ENCODE results near the gene SYK. TPM values are rescaled to one million over a fixed set of nuclear protein-coding genes. Genes with fewer than 3 reads are reported as not detected.

SYK gene
- polyA plus RNA-seq, 1 of the 3 experiments (the other 2 are of a cell fraction), result not detected

DNA sequence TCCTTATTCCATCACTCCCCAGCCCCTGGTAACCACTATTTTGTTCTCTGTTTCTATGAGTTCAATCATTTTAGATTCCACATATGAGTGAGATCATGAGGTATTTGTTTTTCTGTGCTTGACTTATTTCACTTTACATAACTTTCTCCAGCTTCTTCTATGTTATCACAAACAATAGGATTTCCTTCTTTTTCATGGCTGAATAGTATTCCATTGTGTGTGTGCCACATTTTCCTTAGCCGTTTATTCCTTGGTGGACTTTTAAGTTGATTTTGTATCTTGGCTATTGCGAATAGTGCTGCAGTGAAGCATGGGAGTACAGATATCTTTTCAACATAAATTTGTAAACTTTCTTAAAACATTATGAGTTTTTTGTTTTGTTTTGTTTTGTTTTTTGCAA lies 15.1 kb downstream of the SYK start:
- ChIA-PET POLR2A (no interaction called here), CTCF (interaction anchor here (0.8 kb wide), 1 partner anchor 61 kb away, joined by 3 read pairs; no protein-coding TSS in a partner anchor)
- Histone ChIP-seq H2AFZ (ENCODE audit: low read depth) (no peak overlapping the region), H3K79me2 (ENCODE audit: insufficient read depth) (no peaks in the 10 kb centered on the region), H3K9ac (no peak overlapping the region), H3K36me3 (replicated peaks in 1 of 2; ENCODE audit: control insufficient read depth in 1 of 2, insufficient read depth in 2 of 2, low read length in 1 of 2) (no peaks in the 10 kb centered on the region), H3K27me3 (ENCODE audit: insufficient read depth) (no peaks in the 10 kb centered on the region), H3K4me3 (ENCODE audit: low read depth in 2 of 2, low read length in 1 of 2) (no peak overlapping the region), H4K20me1 (ENCODE audit: insufficient read depth) (no peaks in the 10 kb centered on the region), H3K27ac (ENCODE audit: low read depth in 2 of 2, low read length in 1 of 2) (no peak overlapping the region), H3K4me1 (ENCODE audit: control insufficient read depth in 1 of 2, insufficient read depth in 2 of 2, low read depth in 1 of 2, low read length in 1 of 2) (no peaks in the 10 kb centered on the region; a peak in 1 of 4 replicates), H3K9me2 (no peaks in the 10 kb centered on the region), H3F3A (replicated peaks; ENCODE audit: insufficient read depth) (no peaks in the 10 kb centered on the region), H3K9me3 (no peaks in the 10 kb centered on the region), H3K4me2 (no peak overlapping the region)
- WGBS (ENCODE audit: low lambda C conversion rate), result 34% methylated on average over 2 of the region's 2 CpGs
- DNase-seq, result no peak
- TF ChIP-seq, protein P1, sequence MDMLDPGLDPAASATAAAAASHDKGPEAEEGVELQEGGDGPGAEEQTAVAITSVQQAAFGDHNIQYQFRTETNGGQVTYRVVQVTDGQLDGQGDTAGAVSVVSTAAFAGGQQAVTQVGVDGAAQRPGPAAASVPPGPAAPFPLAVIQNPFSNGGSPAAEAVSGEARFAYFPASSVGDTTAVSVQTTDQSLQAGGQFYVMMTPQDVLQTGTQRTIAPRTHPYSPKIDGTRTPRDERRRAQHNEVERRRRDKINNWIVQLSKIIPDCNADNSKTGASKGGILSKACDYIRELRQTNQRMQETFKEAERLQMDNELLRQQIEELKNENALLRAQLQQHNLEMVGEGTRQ (IDR thresholded peaks at IDR 0.05; ENCODE audit: borderline replicate concordance, low read depth, low read length), result no peak
- TF ChIP-seq RCOR1 (IDR thresholded peaks at IDR 0.05; ENCODE audit: low read length) (no peak), SMC3 (IDR thresholded peaks at IDR 0.05; ENCODE audit: low read depth, low read length) (no peak), GATA2 (CRISPR knock-in tag; IDR thresholded peaks at IDR 0.05) (no peak), POLR2AphosphoS5 (IDR thresholded peaks at IDR 0.05; ENCODE audit: low read depth, low read length) (no peak), RAD21 (IDR thresholded peaks at IDR 0.05; ENCODE audit: low read length) (no peak), JUND (IDR thresholded peaks at IDR 0.05) (no peak), FOXM1 (IDR thresholded peaks at IDR 0.05; ENCODE audit: low read depth) (no peak), NFIC (IDR thresholded peaks at IDR 0.05; ENCODE audit: borderline replicate concordance) (no peak), FOXJ3 (CRISPR knock-in tag; IDR thresholded peaks at IDR 0.05) (no peak), FOSL2 (IDR thresholded peaks at IDR 0.05; ENCODE audit: borderline replicate concordance, low read depth) (no peak), MXI1 (IDR thresholded peaks at IDR 0.05; ENCODE audit: low read depth, low read length) (no peak), YY1 (IDR thresholded peaks at IDR 0.05; ENCODE audit: low read depth) (no peak), TCF12 (IDR thresholded peaks at IDR 0.05) (no peak)
- TF ChIP-seq, protein P2, sequence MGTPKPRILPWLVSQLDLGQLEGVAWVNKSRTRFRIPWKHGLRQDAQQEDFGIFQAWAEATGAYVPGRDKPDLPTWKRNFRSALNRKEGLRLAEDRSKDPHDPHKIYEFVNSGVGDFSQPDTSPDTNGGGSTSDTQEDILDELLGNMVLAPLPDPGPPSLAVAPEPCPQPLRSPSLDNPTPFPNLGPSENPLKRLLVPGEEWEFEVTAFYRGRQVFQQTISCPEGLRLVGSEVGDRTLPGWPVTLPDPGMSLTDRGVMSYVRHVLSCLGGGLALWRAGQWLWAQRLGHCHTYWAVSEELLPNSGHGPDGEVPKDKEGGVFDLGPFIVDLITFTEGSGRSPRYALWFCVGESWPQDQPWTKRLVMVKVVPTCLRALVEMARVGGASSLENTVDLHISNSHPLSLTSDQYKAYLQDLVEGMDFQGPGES (IDR thresholded peaks at IDR 0.05; ENCODE audit: low read depth, low read length), result no peak
- TF ChIP-seq, protein P3, sequence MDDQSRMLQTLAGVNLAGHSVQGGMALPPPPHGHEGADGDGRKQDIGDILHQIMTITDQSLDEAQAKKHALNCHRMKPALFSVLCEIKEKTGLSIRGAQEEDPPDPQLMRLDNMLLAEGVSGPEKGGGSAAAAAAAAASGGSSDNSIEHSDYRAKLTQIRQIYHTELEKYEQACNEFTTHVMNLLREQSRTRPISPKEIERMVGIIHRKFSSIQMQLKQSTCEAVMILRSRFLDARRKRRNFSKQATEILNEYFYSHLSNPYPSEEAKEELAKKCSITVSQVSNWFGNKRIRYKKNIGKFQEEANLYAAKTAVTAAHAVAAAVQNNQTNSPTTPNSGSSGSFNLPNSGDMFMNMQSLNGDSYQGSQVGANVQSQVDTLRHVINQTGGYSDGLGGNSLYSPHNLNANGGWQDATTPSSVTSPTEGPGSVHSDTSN (IDR thresholded peaks at IDR 0.05), result no peak

DNA sequence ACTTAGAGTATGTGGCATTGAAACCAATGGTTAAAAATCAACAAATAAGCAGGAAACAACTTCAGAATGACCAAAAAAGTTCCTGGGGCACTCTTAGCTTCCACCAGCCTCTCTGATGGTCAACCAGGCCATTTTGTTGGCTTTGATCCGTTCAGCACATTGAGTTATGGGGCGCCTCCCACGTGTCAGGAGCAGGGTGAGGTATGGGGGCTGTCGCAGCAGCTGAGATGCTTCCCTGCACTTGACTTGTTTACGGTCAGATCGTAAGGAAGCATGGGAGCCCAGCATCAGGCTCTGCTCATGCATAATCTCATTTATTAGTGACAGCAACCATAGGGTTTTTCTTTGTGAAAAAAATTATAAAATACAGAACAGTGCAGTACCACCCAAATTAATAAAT lies 16.7 kb downstream of the SYK start:
- WGBS (ENCODE audit: low lambda C conversion rate), result 37% methylated on average over 6 of the region's 6 CpGs
- ChIA-PET POLR2A (no interaction called here), CTCF (interaction anchor here (0.7 kb wide), 1 partner anchor 20 kb away, joined by 3 read pairs; no protein-coding TSS in a partner anchor)
- Histone ChIP-seq H3K4me1 (ENCODE audit: control insufficient read depth in 1 of 2, insufficient read depth in 2 of 2, low read depth in 1 of 2, low read length in 1 of 2) (no peaks in the 10 kb centered on the region; a peak in 1 of 4 replicates), H3K79me2 (ENCODE audit: insufficient read depth) (no peaks in the 10 kb centered on the region), H2AFZ (ENCODE audit: low read depth) (no peak overlapping the region), H3K4me3 (ENCODE audit: low read depth in 2 of 2, low read length in 1 of 2) (no peak overlapping the region), H3K36me3 (replicated peaks in 1 of 2; ENCODE audit: control insufficient read depth in 1 of 2, insufficient read depth in 2 of 2, low read length in 1 of 2) (no peaks in the 10 kb centered on the region), H3F3A (replicated peaks; ENCODE audit: insufficient read depth) (no peaks in the 10 kb centered on the region), H3K9ac (no peak overlapping the region), H3K27me3 (ENCODE audit: insufficient read depth) (no peaks in the 10 kb centered on the region), H3K27ac (ENCODE audit: low read depth in 2 of 2, low read length in 1 of 2) (no peak overlapping the region), H4K20me1 (ENCODE audit: insufficient read depth) (no peaks in the 10 kb centered on the region), H3K9me2 (no peaks in the 10 kb centered on the region), H3K4me2 (no peak overlapping the region), H3K9me3 (no peaks in the 10 kb centered on the region)
- no peak for DNase-seq
- TF ChIP-seq MXI1 (IDR thresholded peaks at IDR 0.05; ENCODE audit: low read depth, low read length), result no peak
- TF ChIP-seq POLR2AphosphoS5 (IDR thresholded peaks at IDR 0.05; ENCODE audit: low read depth, low read length), result no peak
- no peak for TF ChIP-seq TEAD4 (IDR thresholded peaks at IDR 0.05; ENCODE audit: borderline replicate concordance, insufficient read depth)
- no peak for TF ChIP-seq SMC3 (IDR thresholded peaks at IDR 0.05; ENCODE audit: low read depth, low read length)
- TF ChIP-seq, protein P4, sequence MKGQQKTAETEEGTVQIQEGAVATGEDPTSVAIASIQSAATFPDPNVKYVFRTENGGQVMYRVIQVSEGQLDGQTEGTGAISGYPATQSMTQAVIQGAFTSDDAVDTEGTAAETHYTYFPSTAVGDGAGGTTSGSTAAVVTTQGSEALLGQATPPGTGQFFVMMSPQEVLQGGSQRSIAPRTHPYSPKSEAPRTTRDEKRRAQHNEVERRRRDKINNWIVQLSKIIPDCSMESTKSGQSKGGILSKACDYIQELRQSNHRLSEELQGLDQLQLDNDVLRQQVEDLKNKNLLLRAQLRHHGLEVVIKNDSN (IDR thresholded peaks at IDR 0.05; ENCODE audit: borderline replicate concordance, low read depth), result no peak
- TF ChIP-seq CHD2 (IDR thresholded peaks at IDR 0.05; ENCODE audit: low read length, partially characterized antibody), result no peak
- TF ChIP-seq EZH2phosphoT487 (IDR thresholded peaks at IDR 0.05; ENCODE audit: borderline replicate concordance, low read depth), result no peak
- TF ChIP-seq, protein P2 (IDR thresholded peaks at IDR 0.05; ENCODE audit: low read depth, low read length), result no peak
